Fibroblast of pulmonary artery (primary cell): ENCODE results near the gene ASXL2.

ENCODE experiments used
- DNase-seq: peaks from one replicate; pipeline ENCODE4 v3.0.0-alpha.2; 2010; ENCODE audit warnings: low read depth
- H3K4me3 ChIP-seq: replicated peaks from 2 replicates; pipeline ENCODE4 v1.5.1; 2011; ENCODE audit warnings: low read depth, mild to moderate bottlenecking, control low read depth, low read length, moderate library complexity
- CTCF ChIP-seq: IDR thresholded peaks from 2 replicates; pipeline ENCODE4 v1.5.1; 2011; ENCODE audit warnings: mild to moderate bottlenecking, control low read depth, low read length, inconsistent platforms; ENCODE audit errors: missing control alignments

Gene ASXL2

GRCh38 chr2:25895018-25895417 is 16.7 kb upstream of the ASXL2 start:
- no peak for TF ChIP-seq CTCF
- H3K4me3 ChIP-seq: no peak overlapping the region
- no peak for DNase-seq

- DNase-seq: peak; percentile 77
- no peak for TF ChIP-seq CTCF
- H3K4me3 ChIP-seq: no peak overlapping the region
These were observed 16.0 kb upstream of the ASXL2 start for GRCh38 chr2:25894135-25894830.

- no peak for TF ChIP-seq CTCF
- DNase-seq: no peak
- no peak overlapping the region for H3K4me3 ChIP-seq
These were observed 13.4 kb upstream of the ASXL2 start for GRCh38 chr2:25891672-25892071.

DNA sequence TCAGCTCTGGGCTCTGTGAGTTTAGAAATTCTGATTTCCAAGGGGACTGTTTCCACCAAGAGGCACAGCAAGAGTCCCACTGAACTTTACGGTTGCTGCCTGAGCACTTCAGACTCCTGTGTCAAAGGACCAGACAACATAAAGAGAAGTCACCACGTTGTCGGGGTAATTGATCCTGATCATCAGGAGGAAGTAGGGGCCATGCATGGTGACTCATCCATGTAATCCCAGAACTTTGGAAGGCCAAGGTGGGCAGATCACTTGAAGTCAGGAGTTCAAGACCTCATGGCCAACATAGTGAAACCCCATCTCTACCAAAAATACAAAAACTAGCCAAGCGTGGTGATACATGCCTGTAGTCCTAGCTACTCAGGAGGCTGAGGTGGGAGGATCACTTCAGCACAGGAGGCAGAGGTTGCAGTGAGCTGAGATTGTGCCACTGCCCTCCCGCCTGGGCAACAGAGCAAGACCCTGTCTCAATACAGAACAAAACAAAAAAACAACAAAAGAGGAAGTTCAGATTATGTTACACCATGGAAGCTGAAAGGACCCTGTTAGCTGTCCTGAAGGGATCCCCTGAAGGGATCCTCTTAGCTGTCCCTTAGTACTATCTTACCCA is 9.4 kb upstream of the ASXL2 start:
- no peak for DNase-seq
- H3K4me3 ChIP-seq: no peak overlapping the region
- TF ChIP-seq CTCF: no peak

- no peak overlapping the region for H3K4me3 ChIP-seq
- peak; percentile 44 for DNase-seq
- no peak for TF ChIP-seq CTCF
These were observed 7.6 kb upstream of the ASXL2 start for GRCh38 chr2:25885933-25886332.

DNA sequence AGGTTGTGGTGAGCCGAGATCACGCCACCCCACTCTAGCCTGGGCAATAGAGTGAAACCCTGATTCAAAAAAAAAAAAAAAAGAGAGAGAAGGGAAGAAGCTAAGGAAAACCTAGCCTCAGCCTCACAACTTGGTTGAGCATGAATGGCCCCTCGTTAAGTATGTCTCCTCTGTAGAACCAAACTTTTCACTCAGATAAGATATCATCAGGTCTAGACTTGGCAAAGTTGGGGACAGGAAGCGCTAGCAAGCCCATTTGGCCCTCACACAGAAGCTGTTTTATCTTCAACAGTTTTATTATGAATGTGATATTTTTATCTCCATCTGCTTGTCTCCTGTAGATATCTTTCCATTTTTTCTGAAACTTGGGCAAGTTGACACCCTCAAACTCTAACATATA is 3.5 kb upstream of the ASXL2 start:
- H3K4me3 ChIP-seq: no peak overlapping the region
- DNase-seq: no peak
- TF ChIP-seq CTCF: no peak

- peak; percentile 33 for DNase-seq
- H3K4me3 ChIP-seq: peak overlapping the region; percentile 61
- TF ChIP-seq CTCF: no peak
These were observed 945 bp upstream of the ASXL2 start for GRCh38 chr2:25879133-25879730.
